Right ventricle myocardium superior (tissue), 1 donor: ENCODE results near the gene DAO. TPM values are rescaled to one million over a fixed set of nuclear protein-coding genes. Genes with fewer than 3 reads are reported as not detected.
"Not testable (repeated sequence)": the region's sequence is repeated elsewhere in the genome, so short reads cannot be mapped to it uniquely, and the experiment has no call there.

Source experiments
- ATAC-seq: fragments of 200-7000 bp; cut with Tn5 transposase; one replicate; pipeline ENCODE4 v1.9.1; 2020; ENCODE audit warnings: mild to moderate bottlenecking; ENCODE audit not compliant: poor library complexity
- DNase-seq: peaks from one replicate; pipeline ENCODE4 v3.0.0-alpha.2; 2020
- intact Hi-C: fragments of 100-400 bp; cut with DNase I; formaldehyde crosslinking; loops from one replicate; pipeline ENCODE4 v1.11.2; 2022
- total RNA-seq: library from RNA; stranded (reverse); fragmentation: NEBNext Ultra II Directional; extraction: Animal tissue kit (Norgen Biotek cat#: 25700); gene quantifications from one replicate; pipeline ENCODE4 v1.2.1, GENCODE V29; 2021
- donor health status: DM: no; HTN: yes; CAD: no; lungs with severe emphysema.

DAO gene
- total RNA-seq, 1 donor from 2014 or later: not detected

DNA sequence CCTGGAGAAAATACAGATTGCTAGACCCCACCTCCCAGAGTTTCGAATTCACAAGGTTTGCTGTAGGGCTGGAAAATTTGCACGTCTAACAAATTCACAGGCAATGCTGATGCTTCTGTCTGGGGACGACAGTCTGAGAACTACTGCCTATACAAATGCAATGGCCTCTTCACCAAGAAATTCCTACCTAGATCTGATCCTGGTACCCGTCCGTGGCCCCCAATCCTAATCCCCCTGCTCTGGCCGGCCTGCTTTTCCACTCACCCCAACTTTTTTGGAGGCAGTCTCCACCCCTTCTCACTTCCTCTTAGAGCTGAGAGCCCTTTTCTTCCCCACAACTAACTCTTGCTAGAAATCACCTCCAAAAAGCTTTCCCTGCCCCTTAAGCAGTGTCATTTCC is 19.4 kb upstream of the DAO start:
- no peak for ATAC-seq

DNA sequence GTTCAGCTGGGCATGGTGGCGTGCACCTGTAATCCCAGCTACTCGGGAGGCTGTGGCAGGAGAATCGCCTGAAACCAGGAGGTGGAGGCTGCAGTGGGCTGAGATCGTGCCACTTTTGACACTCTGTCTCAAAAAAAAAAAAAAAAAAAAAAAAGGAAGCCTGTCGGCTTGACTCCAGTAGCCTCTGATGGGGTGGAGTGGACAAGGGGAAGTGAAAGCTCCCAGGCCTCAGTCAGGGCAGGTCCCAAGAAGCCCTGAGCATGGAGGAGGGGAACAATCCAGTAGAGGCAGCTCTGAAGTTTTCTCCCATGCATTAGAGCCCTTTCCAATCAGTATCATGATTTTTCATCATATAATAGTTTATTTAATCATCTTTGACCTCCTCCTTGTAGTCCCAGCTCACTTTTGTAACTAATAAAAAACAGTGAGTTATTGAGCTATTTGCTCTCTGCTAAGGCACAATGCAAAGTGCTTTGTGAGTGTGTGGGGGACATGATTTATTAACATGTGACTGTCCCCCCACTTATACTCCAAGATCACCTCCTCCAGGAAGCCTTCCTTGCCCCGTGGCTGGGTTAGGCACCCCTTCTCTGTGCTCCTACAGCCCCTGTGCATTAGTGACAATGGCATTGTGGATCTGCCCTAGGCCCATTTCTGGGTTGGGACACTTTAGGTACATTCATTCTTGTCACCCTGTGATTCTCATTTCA is 17.9 kb upstream of the DAO start:
- no peak for DNase-seq
- intact Hi-C loops: no loop called here

More for the DNA sequence above, 19.4 kb upstream of the DAO start:
- intact Hi-C loops: no loop called here
- DNase-seq: no peak

DNA sequence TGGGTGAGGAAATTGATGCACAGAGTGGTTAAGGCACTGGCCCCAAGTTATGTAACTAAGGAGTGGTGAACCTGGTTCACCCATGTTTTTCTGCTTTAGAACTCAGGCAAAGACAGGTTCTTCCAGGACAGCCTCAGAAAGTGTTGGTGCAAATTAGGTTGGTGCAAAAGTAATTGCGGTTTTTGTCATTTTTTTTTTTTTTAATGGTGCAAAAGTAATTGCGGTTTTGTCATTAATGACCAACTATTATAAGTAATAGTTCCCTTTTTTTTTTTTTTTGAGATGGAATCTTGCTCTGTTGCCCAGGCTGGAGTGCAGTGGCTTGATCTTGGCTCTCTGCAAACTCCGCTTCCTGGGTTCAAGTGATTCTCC is 17.3 kb upstream of the DAO start:
- intact Hi-C loops: no loop called here
- DNase-seq (no peak), ATAC-seq (no peak)

More for the DNA sequence above, 17.9 kb upstream of the DAO start:
- no peak for ATAC-seq

DNA sequence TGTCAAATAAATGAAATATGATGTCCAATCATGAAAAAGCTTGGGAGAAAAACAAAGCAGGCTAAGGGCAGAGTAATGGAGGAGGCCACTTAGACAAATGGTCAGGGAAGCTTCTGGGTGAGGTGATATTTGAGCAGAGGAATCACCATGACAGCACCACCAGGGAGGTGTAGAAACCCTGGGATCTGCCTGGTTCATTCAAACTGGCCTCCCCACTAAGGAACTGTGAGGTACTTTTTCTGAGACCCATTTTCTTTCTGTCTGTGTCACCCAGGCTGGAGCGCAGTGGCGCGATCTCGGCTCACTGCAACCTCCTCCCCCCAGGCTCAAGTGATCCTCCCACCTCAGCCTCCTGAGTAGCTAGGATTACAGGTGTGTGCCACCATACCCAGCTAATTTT is 14.7 kb upstream of the DAO start:
- intact Hi-C loops: no loop called here
- ATAC-seq: no peak
- DNase-seq: no peak

DNA sequence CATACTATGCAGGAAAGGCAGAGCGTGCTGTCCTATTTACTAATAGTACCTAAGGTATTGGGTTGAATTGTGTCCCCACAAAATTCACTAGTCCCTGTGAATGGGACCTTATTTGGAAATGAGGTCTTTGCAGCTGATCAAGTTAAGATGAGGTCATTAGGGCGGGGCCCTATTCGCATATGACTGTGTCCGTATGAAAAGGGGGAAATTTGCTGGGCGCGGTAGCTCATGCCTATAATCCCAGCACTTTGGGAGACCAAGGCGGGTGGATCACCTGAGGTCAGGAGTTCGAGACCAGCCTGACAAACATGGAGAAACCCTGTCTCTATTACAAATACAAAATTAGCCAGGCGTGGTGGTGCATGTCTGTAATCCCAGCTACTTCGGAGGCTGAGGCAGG is 13.8 kb upstream of the DAO start:
- intact Hi-C loops, DNase-seq, ATAC-seq: not testable (repeated sequence)

DNA sequence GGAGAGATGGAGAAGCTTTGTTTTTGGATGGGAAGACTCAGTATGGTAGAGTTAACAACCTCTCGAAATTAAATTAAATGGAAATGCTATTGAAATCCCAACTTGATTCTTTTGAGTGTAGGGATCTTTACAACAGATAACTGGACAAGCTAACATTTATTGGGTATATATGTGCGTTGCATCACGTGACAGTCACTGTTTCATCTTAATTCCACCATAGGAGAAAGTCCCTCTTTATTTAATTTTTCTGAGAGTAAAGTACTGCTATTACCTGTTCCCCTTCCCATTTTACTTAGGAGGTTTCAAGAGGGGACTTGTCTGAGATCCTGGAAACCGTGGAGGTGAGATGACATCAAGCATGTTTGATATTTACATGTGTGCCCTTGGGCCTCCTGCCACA is 11.1 kb upstream of the DAO start:
- DNase-seq (no peak), ATAC-seq (no peak)
- intact Hi-C loops: no loop called here

DNA sequence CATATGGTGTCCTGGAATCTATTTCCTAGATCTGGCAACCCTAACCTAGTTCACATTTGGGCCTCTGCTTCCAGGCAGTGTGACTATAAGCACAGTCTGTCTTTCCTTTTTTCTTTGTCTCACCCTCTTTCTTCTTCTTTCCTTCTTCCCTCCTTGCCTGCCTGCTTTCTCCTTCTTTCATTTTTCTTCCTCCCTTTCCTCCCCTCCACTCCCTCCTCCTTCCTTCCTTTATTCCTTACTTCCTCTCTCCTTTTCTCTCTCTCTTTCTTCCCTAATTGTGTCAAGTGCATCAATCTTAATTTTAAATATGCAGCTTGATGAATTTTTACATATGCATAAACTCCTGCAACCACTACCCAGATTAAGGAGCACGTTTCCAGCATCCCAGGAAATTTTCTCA is 4.6 kb upstream of the DAO start:
- ATAC-seq: no peak
- intact Hi-C loops: loop anchor here (10.0 kb wide), 1 partner anchor 60 kb away; no protein-coding TSS in a partner anchor
- no peak for DNase-seq

DNA sequence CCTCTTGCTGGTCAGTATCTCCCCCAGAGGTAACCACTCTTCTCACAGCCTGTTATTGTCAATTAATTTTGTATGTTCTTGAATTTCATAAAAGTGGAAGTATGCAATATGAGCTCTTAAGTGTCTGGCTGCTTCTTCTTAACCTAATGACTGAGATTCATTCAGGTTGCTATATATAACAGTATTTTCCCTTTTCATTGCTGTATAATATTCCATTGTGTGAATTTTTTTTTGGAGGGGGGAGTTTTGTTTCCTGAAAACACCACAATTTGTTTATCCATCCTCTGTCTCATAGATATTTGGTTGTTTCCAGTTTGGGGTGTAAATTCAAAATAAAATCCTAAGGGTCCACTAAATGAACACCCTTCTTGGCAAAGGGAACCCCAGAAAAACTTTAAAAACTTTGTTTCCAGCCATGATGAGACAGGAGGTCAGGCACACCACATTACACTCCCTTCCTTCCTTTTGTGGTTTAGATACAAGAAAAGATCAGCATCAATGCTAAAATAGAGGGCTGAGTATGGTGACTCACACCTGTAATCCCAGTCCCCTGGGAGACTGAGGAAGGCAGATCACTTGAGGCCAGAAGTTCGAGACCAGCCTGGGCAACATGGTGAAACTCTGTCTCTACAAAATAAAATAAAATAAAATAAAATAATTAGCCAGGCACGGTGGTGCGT is 4.1 kb upstream of the DAO start:
- intact Hi-C loops: loop anchor here (10.0 kb wide), 1 partner anchor 59 kb away; no protein-coding TSS in a partner anchor
- DNase-seq: no peak
- no peak for ATAC-seq

DNA sequence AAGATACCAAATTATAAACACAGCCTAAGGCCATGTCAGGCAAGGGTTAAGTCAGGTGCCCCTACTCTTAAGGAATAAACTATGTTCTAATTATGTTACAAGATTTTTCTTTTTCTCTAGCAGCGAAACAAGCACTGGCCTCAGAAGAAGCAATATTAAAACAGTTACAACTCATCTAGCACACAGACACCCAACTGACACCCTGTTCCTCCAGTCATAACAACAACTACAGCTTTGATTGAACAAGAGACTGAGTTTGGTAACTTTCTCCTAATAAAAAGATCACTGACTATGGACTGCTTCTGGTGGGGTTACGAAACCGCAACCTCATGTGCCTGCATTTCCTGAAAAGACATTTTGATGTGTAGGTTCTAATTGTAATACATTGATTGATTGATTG is 3.3 kb upstream of the DAO start:
- DNase-seq (no peak), ATAC-seq (no peak)
- intact Hi-C loops: loop anchor here (10.0 kb wide), 1 partner anchor 58 kb away; no protein-coding TSS in a partner anchor

DNA sequence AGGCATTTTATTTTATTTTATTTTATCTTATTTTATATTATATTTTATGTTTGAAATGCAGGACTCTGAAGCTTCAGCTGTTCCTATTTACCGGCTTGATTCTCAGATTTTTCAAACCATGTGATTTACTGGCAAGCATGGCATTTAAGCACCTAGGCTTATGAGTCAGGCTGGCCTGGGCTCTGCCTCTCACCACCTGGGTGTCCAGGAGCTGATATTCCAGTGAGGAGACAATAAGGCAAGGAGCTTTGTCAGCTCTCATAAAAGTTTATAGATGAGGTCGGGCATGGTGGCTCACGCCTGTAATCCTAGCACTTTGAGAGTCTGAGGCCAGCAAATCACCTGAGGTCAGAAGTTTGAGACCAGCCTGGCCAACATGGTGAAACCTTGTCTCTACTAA is 2.1 kb downstream of the DAO start:
- ATAC-seq: no peak
- intact Hi-C loops: loop anchor here (10.0 kb wide), 1 partner anchor 213 kb away; the partner anchor contains the start of genes ALKBH2 and UNG
- no peak for DNase-seq

DNA sequence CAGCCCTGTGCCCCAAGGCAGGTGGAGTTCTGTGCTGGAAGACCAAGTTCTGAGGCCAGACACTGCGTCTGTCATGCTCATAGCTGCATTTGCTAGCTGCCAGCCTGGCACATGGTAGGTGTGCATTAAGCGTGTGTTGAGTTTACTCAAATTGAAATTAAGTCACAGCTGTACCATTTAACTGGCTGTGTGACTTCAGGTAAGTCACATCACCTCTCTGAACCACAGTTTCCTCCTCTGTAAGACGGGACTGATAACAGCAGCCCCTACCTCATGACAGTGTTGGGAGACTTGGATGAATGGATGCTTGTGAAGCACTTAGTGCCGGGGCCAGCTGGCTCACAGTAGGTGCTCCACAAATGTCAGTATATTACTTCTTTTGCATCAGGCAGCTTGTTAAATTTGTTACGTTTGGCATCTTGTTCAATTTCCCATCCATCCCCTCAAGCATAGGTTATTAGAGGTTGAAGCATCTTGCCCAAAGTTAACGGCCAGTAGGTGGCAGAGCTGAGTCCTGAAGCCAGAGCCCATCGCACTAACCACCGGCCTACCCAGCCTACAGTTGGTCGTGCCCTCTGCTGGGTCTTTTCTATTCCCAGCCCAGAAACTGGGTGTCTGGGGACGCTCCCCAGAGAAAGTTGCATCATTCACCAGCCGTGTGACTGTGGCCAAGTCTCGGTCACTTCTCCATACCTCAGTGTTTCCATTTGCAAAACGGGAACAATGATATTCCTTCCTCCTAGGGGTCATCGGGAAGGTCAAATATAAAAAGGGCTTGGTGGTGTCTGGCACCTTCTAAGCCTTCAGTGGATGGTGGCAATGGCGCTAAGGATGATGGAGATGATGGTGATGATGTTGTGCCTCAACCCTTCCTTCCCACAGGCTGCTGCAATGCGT is 4.5 kb downstream of the DAO start:
- ATAC-seq (peak; percentile 68), DNase-seq (peak; percentile 77)
- intact Hi-C loops: loop anchor here (10.0 kb wide), 1 partner anchor 210 kb away; the partner anchor contains the start of genes ALKBH2 and UNG

DNA sequence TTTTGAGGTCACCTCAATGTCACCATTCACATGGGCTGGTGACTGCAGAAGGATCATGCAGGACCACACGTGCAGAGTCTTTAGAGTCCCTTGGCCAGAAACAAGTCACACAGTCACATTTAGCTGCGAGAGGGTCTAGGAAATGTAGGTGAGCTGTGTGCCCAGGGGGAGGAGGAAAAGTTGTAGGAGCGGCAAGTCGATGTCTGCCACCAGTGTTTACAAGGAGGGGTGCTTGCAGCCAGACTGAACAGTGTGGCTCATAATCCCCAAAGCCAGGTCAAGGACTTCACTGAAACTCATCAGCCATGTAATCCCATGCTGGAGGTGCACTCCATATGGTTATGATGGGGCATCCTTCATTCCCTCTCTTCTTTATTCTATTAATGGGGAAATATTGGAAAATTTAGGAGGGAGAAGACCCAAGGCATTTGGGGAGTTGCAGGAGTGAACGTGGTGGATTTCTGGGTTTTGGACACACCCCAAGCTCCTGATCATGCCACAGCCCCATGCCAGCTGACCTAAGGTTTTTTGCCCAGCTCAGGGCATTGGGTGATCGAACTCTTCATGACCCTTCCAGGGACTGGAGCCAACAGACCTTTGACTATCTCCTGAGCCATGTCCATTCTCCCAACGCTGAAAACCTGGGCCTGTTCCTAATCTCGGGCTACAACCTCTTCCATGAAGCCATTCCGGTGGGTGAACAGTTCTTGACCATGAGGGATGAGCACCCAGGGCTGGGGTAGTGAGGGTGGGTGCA is 7.2 kb downstream of the DAO start:
- intact Hi-C loops: loop anchor here (10.0 kb wide), 1 partner anchor 208 kb away; the partner anchor contains the start of genes ALKBH2 and UNG
- ATAC-seq: no peak
- no peak for DNase-seq

DNA sequence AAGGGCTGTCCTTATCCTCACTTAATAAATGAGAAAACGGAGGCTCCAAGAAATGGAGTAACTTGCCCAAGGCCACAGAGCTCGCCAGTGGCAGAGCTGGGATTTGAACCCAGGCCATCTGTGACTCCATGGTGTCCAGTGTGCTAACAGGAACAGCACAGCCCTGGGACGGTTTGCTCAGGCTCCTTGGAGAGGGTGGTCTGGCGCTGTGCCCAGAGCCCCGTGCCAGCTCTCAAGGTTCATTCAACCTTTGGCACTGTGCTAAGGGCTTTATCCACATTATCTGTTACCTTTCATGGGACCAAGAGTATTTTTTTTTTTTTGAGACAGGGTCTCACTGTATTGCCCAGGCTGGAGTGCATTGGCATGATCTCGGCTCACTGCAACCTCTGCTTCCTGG is 8.1 kb downstream of the DAO start:
- no peak for ATAC-seq
- intact Hi-C loops: loop anchor here (10.0 kb wide), 1 partner anchor 207 kb away; the partner anchor contains the start of genes ALKBH2 and UNG
- DNase-seq: no peak

DNA sequence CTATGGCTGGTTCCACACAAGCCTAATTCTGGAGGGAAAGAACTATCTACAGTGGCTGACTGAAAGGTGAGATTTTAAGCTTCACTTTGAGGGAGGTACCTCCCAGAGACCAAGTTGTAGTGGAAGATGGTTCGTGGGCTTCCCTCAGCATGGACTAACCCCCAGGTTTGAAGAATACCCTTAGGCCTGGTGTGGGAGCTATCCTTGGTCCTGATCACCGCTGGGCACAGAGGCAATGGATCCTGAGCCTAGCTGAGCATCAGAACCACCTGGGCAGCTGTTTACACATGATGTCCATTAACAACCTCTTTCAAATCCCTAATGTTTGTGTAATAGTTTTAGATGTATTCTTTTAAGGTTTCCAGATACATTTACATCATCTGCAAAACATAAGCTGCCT is 10.3 kb downstream of the DAO start:
- DNase-seq (no peak), ATAC-seq (no peak)
- intact Hi-C loops: no loop called here

DNA sequence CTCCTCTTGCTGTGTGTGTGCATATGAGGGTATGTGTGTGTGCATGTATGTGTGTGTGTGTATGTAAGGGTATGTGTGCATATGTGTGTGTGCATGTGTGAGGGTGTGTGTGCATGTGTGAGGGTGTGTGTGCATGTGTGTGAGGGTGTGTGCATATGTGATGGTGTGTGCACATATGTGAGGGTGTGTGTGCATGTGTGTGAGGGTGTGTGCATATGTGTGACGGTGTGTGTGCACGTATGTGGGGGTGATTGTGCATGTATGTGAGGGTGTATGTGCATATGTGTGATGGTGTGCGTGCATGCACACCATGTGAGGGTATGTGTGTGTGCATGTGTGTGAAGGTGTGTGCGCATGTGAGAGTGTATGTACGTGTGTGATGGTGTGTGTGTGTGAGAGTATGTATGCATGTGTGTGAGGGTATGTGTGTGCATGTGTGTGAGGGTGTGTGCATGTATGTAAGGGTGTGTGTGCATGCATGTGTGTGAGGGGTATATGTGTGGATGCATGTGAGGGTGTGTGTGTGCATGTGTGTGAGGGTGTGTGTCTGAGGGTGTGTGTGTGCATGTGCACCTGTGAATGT is 15.4 kb downstream of the DAO start:
- no peak for DNase-seq
- intact Hi-C loops: no loop called here
- no peak for ATAC-seq

DNA sequence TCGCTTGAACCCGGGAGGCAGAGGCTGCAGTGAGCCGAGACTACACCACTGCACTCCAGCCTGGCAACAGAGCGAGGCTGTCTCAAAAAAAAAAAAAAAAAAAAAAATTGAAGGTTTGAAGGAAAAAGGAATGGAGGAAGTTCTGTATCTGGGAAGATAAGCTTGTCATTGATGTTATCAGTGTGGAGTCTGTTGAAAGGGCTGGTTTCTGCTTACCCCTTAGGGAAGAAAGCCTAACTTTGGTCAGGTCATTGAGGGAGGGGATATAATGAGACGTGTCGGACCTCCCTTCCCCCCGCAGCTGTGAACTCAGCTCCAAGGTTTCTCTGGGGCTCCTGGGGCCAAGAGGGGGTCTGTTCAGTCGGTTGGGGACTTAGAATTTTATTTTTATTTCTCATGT is 16.4 kb downstream of the DAO start:
- no peak for DNase-seq
- intact Hi-C loops: no loop called here
- ATAC-seq: no peak

DNA sequence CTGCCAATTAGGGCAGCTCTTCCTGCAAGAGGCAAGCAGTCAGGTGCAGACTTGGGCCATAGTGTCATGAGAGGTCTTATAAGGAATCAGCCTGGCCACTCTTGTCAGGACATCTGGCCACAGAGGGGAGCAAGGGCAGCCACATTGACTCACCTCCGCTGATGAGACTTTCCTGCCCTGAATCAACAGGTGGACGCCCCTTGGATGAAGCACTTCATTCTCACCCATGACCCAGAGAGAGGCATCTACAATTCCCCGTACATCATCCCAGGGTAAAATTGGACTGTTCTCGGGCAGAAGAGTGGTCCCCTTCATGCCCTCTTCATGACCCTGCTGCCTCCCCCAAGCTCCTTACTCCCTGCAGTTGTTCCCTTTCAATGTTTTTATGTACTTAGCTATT is 16.9 kb downstream of the DAO start:
- intact Hi-C loops: no loop called here
- ATAC-seq: no peak
- no peak for DNase-seq

DNA sequence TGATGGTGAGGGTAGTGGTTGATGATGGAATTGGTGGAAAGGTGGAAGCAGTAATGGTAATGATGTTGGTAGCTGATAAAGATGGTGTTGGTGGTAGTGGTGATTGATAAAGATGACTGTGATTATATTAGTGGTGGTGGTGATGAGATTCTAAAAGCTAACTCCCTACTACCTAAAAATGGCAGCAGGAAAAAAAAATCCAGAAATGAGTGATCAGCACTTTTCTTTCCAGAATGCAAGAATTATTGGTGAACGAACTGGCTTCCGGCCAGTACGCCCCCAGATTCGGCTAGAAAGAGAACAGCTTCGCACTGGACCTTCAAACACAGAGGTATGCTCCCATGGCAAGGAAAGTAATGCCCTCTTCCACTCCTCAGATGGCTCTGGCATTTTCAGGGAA is 19.3 kb downstream of the DAO start:
- ATAC-seq (no peak), DNase-seq (no peak)
- intact Hi-C loops: no loop called here
